Stimulated activated naive CD4-positive, alpha-beta T cell (primary cell): Measurements from ENCODE around the gene PGAM4.
"Not testable (repeated sequence)": the region's sequence is repeated elsewhere in the genome, so short reads cannot be mapped to it uniquely, and the experiment has no call there.

Source experiments
- DNase-seq, 6 experiments: peaks; one replicate each; lab custom pipeline; 2025; lab: John Stamatoyannopoulos, UW

The PGAM4 gene

DNA sequence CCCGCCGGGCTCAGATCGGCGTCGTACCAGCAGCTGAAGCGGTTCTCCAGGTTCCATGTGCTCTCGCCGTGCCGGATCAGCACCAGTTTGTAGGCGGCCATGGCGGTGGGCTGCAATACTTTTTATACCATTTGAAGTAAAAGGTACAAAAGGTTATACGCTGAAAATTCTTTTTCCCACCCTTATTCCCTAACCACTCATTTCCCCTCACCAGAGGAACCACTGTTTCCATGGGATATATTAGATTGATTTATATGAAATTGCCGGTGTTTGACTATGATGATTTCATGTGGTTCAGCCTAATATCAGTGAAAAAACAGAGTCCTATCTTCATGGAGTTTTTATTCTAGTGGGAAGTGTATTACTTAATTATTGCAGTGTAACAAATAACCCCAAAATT is at the start of gene PGAM4:
PGAM4 (minus strand) TSS at position 101 of the 400 bp plus-strand sequence; CDS start at position 101, 0 bp downstream.
- DNase-seq = no peak

- no peak for DNase-seq
These were observed 42.4 kb upstream of the PGAM4 start for GRCh38 chrX:78011846-78012245.

- DNase-seq = no peak
These were observed 10.4 kb upstream of the PGAM4 start for GRCh38 chrX:77979870-77980269.

- DNase-seq = no peak
These were observed 8.1 kb upstream of the PGAM4 start for GRCh38 chrX:77977518-77977917.

GRCh38 chrX:77977095-77977494 is 7.7 kb upstream of the PGAM4 start:
- DNase-seq = no peak

- no peak for DNase-seq
These were observed 6.3 kb upstream of the PGAM4 start for GRCh38 chrX:77975755-77976154.

- DNase-seq = no peak
These were observed 1.8 kb downstream of the PGAM4 start for GRCh38 chrX:77967631-77968030.

GRCh38 chrX:77966361-77966760 is 3.1 kb downstream of the PGAM4 start:
- no peak for DNase-seq

DNA sequence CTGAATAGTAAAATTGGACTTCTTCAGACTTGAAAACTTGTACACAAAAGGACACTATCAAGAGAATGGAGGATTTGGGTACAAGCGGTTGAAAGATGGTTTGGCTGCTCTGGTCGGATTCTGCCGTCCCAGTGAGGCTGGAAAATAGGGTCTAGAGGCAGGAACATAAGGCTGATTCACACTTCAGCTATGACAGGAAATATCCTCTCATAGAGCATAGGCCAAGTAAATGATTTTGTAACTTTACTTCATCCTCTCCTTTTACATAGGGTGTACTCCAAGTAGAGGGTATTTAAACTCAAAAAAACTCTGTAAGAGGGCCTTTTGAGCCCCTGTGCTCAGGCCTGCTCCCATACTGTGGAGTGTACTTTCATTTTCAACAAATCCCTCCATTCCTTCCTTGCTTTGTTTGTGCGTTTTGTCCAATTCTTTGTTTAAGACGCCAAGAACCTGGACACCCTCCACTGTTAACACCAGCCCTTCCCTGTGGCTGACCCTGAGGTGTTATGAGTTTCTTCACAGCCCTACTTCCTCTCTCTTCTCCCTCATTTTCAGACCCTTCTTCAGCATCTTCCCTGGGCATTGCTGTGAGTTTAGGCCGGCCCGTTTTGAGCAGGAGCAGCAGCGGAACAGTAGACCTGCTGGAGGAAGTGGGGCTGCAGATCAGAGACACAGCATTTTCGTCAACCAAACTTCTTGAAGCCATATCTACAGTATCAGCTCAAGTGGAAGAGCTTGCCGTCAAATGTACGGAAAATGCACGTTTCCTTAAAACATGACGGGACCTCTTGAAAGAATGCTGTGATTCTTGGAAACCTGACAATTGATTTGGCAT is 7.2 kb downstream of the PGAM4 start:
- peak in 3 of 6 experiments; percentile 4 to 15 (median 15) for DNase-seq

GRCh38 chrX:77961063-77961462 is 8.4 kb downstream of the PGAM4 start:
- no peak for DNase-seq

- DNase-seq = no peak
These were observed 8.9 kb downstream of the PGAM4 start for GRCh38 chrX:77960567-77960966.

DNA sequence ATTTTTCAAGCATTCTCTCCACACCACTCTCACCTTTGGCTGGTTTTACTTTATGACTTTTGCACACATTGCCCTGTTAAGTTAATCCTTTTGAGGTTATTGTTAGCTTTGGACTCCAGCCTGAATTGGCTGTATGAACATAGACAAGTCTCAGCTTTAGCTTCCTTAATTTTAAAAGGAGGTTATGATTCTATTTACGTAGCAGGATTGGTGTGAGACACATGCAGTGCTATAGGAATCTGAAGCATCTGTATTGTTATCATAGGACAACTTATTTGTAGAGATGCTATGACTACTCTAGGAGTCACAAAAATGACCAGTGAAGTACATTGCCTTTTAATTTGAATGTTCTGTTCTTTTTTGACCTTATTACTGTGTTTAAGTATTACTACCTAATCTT is 15.7 kb downstream of the PGAM4 start:
- no peak for DNase-seq

DNA sequence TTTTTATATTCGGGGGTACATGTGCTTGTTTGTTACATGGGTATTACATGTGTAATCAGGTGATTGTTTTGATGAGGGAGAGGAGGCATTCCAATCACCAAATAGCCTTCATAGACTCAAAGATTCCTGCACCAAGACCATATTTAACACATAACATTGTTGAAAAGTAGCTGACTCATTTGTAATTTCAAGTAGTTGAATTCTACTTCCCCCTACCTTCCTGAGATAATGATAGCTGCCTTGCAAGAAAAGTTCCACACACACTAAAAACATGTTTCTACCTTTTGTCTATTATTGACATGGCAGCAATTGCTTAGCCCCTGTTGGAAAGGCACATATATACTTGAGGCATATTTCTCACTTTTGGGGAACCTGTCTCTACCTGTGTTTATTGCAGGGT is 16.1 kb downstream of the PGAM4 start:
- no peak for DNase-seq

- no peak for DNase-seq
These were observed 17.3 kb downstream of the PGAM4 start for GRCh38 chrX:77952173-77952572.

DNA sequence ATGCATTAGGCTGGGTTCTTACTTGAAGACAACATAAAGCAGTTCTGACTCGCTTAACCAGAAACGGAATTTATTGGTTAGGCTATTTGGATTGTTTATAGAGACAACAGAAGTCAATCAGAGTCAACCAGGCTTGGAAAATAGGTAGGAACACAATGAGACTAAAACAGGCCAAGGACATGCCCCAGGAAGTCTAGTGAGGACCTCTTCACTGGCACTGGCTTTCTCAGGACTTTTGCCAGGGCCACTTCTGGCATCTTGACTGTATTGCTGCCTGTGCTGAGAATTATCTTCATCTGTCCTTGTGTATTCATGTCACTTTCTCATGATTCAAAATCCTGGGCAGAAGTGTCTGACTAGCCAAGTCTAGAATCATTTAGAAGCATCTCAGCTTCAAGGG is 19.6 kb downstream of the PGAM4 start:
- DNase-seq = no peak

- no peak for DNase-seq
These were observed 22.9 kb downstream of the PGAM4 start for GRCh38 chrX:77946571-77946970.

DNA sequence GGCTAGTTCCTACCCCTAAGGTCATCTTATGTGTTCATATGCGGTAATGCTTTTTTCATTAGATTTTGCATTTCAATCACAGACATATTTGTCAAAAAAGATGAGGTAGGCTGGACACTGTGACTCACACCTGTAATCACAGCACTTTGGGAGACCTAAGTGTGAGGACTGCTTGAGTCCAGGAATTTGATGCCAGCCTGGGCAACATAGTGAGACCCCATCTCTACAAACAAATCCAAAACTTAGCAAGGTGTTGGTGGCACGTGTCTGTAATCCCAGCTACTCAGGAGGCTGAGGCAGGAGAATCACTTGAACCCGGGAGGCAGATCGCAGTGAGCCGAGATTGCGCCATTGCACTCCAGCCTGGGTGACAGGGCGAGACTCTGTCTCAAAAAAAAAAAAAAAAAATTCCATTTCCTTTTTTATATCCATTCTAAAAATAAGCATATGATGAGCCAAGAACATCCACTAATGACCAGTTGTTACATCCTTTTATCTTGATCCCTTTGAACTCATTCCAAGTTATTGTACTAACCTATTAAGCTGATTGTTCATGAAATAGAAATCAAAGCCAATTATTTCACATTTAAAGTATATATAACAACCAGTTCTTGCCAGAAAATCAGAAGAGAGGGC is 23.4 kb downstream of the PGAM4 start:
- no peak for DNase-seq

GRCh38 chrX:77945031-77945430 is 24.4 kb downstream of the PGAM4 start:
- not testable (repeated sequence) for DNase-seq

GRCh38 chrX:77938083-77938680 is 31.3 kb downstream of the PGAM4 start:
- DNase-seq = no peak

DNA sequence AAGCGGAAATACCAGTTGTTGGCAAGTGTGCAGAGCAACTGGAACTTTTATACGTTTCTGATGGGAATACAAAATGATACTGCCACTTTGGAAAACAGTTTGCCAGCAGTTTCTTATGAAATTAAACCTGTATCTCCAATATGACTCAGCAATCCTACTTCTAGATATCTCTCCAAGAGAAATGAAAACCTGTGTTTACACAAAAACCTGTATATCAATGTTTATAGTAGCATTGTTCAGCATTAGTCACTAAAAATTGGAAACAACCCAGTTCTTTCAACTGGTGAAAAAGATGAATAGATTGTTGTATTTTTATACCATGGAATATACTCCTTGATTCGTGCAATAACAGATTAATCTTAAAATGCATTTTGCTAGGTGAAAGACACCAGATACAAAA is 32.1 kb downstream of the PGAM4 start:
- no peak for DNase-seq

- DNase-seq = no peak
These were observed 33.1 kb downstream of the PGAM4 start for GRCh38 chrX:77936299-77936698.

GRCh38 chrX:77935886-77936285 is 33.6 kb downstream of the PGAM4 start:
- no peak for DNase-seq

GRCh38 chrX:77930581-77930980 is 38.9 kb downstream of the PGAM4 start:
- DNase-seq = no peak
